ENCODE measurements around the gene SUSD6.

The SUSD6 gene

GRCh38 chr14:69756298-69756697, 144.9 kb downstream of the SUSD6 start:
- no peak overlapping the region for H3K4me3 ChIP-seq (ENCODE audit: control insufficient read depth, low read depth, low read length)
- DNase-seq (ENCODE audit: low read depth): no peak
- TF ChIP-seq CTCF (IDR thresholded peaks at IDR 0.05; ENCODE audit: control insufficient read depth, insufficient read depth, low read depth, low read length, missing control alignments): no peak

GRCh38 chr14:69760810-69761209, 149.4 kb downstream of the SUSD6 start:
- DNase-seq (ENCODE audit: low read depth): no peak
- H3K4me3 ChIP-seq (ENCODE audit: control insufficient read depth, low read depth, low read length): no peak overlapping the region
- no peak for TF ChIP-seq CTCF (IDR thresholded peaks at IDR 0.05; ENCODE audit: control insufficient read depth, insufficient read depth, low read depth, low read length, missing control alignments)

- TF ChIP-seq CTCF (IDR thresholded peaks at IDR 0.05; ENCODE audit: control insufficient read depth, insufficient read depth, low read depth, low read length, missing control alignments): no peak
- no peak overlapping the region for H3K4me3 ChIP-seq (ENCODE audit: control insufficient read depth, low read depth, low read length)
- DNase-seq (ENCODE audit: low read depth): no peak
These were observed 152.5 kb downstream of the SUSD6 start for GRCh38 chr14:69763761-69764510.
